H9 (cell line): ENCODE data around the gene IZUMO4. TPM values are rescaled to one million over a fixed set of nuclear protein-coding genes. Genes with fewer than 3 reads are reported as not detected.
A peak's percentile ranks its signal among the peaks of the same experiment; 100 is the strongest.

Experiments used
- DNase-seq: peaks from one replicate; pipeline ENCODE4 v3.0.0-alpha.2; 2017
- H2AFZ ChIP-seq: one replicate; pipeline ENCODE4 v1.6.1; 2013; ENCODE audit warnings: mild to moderate bottlenecking, low read length, control low read depth, moderate library complexity
- H2AK5ac ChIP-seq: 2 replicates; pipeline ENCODE4 v1.6.1; 2013; ENCODE audit warnings: low read length, control low read depth, mixed read lengths; ENCODE audit not compliant: insufficient read length
- H2BK120ac ChIP-seq: one replicate; pipeline ENCODE4 v1.6.1; 2013; ENCODE audit warnings: low read depth, mild to moderate bottlenecking, low read length, control low read depth, inconsistent platforms; ENCODE audit not compliant: poor library complexity, severe bottlenecking
- H2BK12ac ChIP-seq: 2 replicates; pipeline ENCODE4 v1.6.1; 2013; ENCODE audit warnings: low read length, control low read depth, mixed read lengths, low read depth; ENCODE audit not compliant: insufficient read length
- H2BK15ac ChIP-seq: 2 replicates; pipeline ENCODE4 v1.6.1; 2013; ENCODE audit warnings: low read depth, low read length, control low read depth
- H2BK20ac ChIP-seq: one replicate; pipeline ENCODE4 v1.6.1; 2013; ENCODE audit warnings: low read depth, mild to moderate bottlenecking, low read length, control low read depth, inconsistent platforms; ENCODE audit not compliant: poor library complexity, severe bottlenecking
- H2BK5ac ChIP-seq: 2 replicates; pipeline ENCODE4 v1.6.1; 2013; ENCODE audit warnings: low read length, control low read depth, mixed read lengths; ENCODE audit not compliant: insufficient read length
- H3K14ac ChIP-seq: 2 replicates; pipeline ENCODE4 v1.6.1; 2013; ENCODE audit warnings: low read length, control low read depth; ENCODE audit not compliant: insufficient read depth
- H3K18ac ChIP-seq: 2 replicates; pipeline ENCODE4 v1.6.1; 2013; ENCODE audit warnings: low read depth, mild to moderate bottlenecking, mixed read lengths, low read length, control low read depth; ENCODE audit not compliant: insufficient read length
- H3K23ac ChIP-seq: 2 replicates; pipeline ENCODE4 v1.6.1; 2013; ENCODE audit warnings: low read length, control low read depth, mixed read lengths, low read depth; ENCODE audit not compliant: insufficient read length
- H3K23me2 ChIP-seq: 2 replicates; pipeline ENCODE4 v1.6.1; 2013; ENCODE audit warnings: low read depth, mild to moderate bottlenecking, mixed read lengths, low read length, control low read depth; ENCODE audit not compliant: insufficient read length, poor library complexity, severe bottlenecking
- H3K27ac ChIP-seq: 2 replicates; pipeline ENCODE4 v1.5.1; 2013; ENCODE audit warnings: low read length, control low read depth, mixed read lengths, low read depth; ENCODE audit not compliant: insufficient read length
- H3K27me3 ChIP-seq: 2 replicates; pipeline ENCODE4 v1.6.1; 2013; ENCODE audit warnings: low read length, control low read depth, inconsistent platforms; ENCODE audit not compliant: insufficient read depth
- H3K4ac ChIP-seq: 2 replicates; pipeline ENCODE4 v1.6.1; 2013; ENCODE audit warnings: low read depth, mild to moderate bottlenecking, control low read depth, inconsistent platforms, low read length, moderate library complexity
- H3K4me1 ChIP-seq: 2 replicates; pipeline ENCODE4 v1.6.1; 2013; ENCODE audit warnings: low read length, control low read depth, inconsistent platforms; ENCODE audit not compliant: insufficient read depth
- H3K4me2 ChIP-seq: 2 replicates; pipeline ENCODE4 v1.6.1; 2013; ENCODE audit warnings: low read length, control low read depth, mixed read lengths; ENCODE audit not compliant: insufficient read length, insufficient read depth
- H3K56ac ChIP-seq: 2 replicates; pipeline ENCODE4 v1.6.1; 2013; ENCODE audit warnings: low read depth, mild to moderate bottlenecking, mixed read lengths, low read length, control low read depth; ENCODE audit not compliant: insufficient read length
- H3K79me1 ChIP-seq: 2 replicates; pipeline ENCODE4 v1.6.1; 2013; ENCODE audit warnings: low read depth, mild to moderate bottlenecking, moderate library complexity, low read length, control low read depth, inconsistent platforms; ENCODE audit not compliant: insufficient read depth, poor library complexity, severe bottlenecking
- H3K79me2 ChIP-seq: 2 replicates; pipeline ENCODE4 v1.6.1; 2013; ENCODE audit warnings: low read length, control low read depth, inconsistent platforms; ENCODE audit not compliant: insufficient read depth
- H3K9ac ChIP-seq: 2 replicates; pipeline ENCODE4 v1.6.1; 2013; ENCODE audit warnings: low read length, control low read depth, mixed read lengths; ENCODE audit not compliant: insufficient read length; ENCODE audit errors: extremely low read depth
- H3K9me3 ChIP-seq: one replicate; pipeline ENCODE4 v1.6.1; 2013; ENCODE audit warnings: low read depth, low read length, inconsistent platforms; ENCODE audit not compliant: control insufficient read depth
- H3T11ph ChIP-seq: one replicate; pipeline ENCODE4 v1.6.1; 2013; ENCODE audit warnings: mild to moderate bottlenecking, low read length, control low read depth, inconsistent platforms
- H4K20me1 ChIP-seq: one replicate; pipeline ENCODE4 v1.6.1; 2013; ENCODE audit not compliant: control insufficient read depth, insufficient read length, insufficient read depth
- H4K5ac ChIP-seq: 2 replicates; pipeline ENCODE4 v1.6.1; 2013; ENCODE audit warnings: low read depth, mild to moderate bottlenecking, mixed read lengths, low read length, control low read depth; ENCODE audit not compliant: insufficient read length
- H4K8ac ChIP-seq: replicated peaks from 2 replicates; pipeline ENCODE4 v1.6.1; 2013; ENCODE audit warnings: low read length, control low read depth, mixed read lengths, low read depth; ENCODE audit not compliant: insufficient read length
- H4K91ac ChIP-seq: 2 replicates; pipeline ENCODE4 v1.6.1; 2013; ENCODE audit warnings: low read depth, mild to moderate bottlenecking, moderate library complexity, mixed read lengths, low read length, control low read depth; ENCODE audit not compliant: insufficient read length
- H3K27ac Mint-ChIP-seq, 3 experiments: 2 replicates in 2 of 3; 3 replicates in 1 of 3; pipeline ENCODE4 v1.8.0; 2020 to 2021; ENCODE audit warnings: mixed read lengths in 3 of 3, mild to moderate bottlenecking in 1 of 3, moderate library complexity in 1 of 3
- H3K27me3 Mint-ChIP-seq: 2 replicates; pipeline ENCODE4 v1.8.0; 2021; ENCODE audit warnings: low read depth, mild to moderate bottlenecking, moderate library complexity, mixed read lengths
- H3K36me3 Mint-ChIP-seq, 3 experiments: 2 replicates in 2 of 3; 3 replicates in 1 of 3; pipeline ENCODE4 v1.8.0; 2020 to 2021; ENCODE audit warnings: low read depth in 3 of 3, mixed read lengths in 3 of 3; ENCODE audit not compliant: insufficient read depth in 1 of 3
- H3K4me1 Mint-ChIP-seq, 2 experiments: 2 replicates each; pipeline ENCODE4 v1.8.0; 2020; ENCODE audit warnings: mixed read lengths in 2 of 2
- H3K4me3 Mint-ChIP-seq, 2 experiments: 2 replicates in 1 of 2; 3 replicates in 1 of 2; pipeline ENCODE4 v1.8.0; 2020 to 2021; ENCODE audit warnings: mild to moderate bottlenecking in 2 of 2, mixed read lengths in 2 of 2, moderate library complexity in 1 of 2
- H3K9me3 Mint-ChIP-seq, 2 experiments: 2 replicates in 1 of 2; 3 replicates in 1 of 2; pipeline ENCODE4 v1.8.0; 2020; ENCODE audit warnings: mild to moderate bottlenecking in 2 of 2, mixed read lengths in 2 of 2, moderate library complexity in 1 of 2
- CTCF ChIP-seq: fragments of 200-600 bp; sonication (generic); conservative IDR thresholded peaks from 3 replicates; pipeline ENCODE4 v1.8.0; 2021; ENCODE audit warnings: antibody characterized with exemption, mild to moderate bottlenecking
- WGBS: extraction: QIAGEN DNeasy Blood & Tissue Kit; methylation state at CpG from one replicate; pipeline ENCODE4 v1.1.7; 2013; ENCODE audit warnings: missing lambda C conversion rate, low lambda C conversion rate, mixed read lengths; ENCODE audit not compliant: insufficient read length; ENCODE audit errors: extremely low coverage; 5-methylcytosine and 5-hydroxymethylcytosine counted together
- total RNA-seq: library from RNA; stranded (reverse); gene quantifications from 2 replicates; pipeline ENCODE4 v1.2.1, GENCODE V29; 2021

The IZUMO4 gene
- total RNA-seq, 1 experiment from 2014 or later: 2.1 TPM

- Histone ChIP-seq H3K9me3 (no peaks in the 10 kb centered on the region), H3K18ac (no peak overlapping the region), H2BK12ac (no peak overlapping the region), H3K56ac (no peak overlapping the region), H3K79me1 (no peaks in the 10 kb centered on the region), H4K20me1 (no peaks in the 10 kb centered on the region), H4K8ac (no peak overlapping the region), H3K23ac (no peak overlapping the region), H3K9ac (no peak overlapping the region), H2BK5ac (no peak overlapping the region), H4K5ac (no peak overlapping the region), H2BK20ac (no peak overlapping the region), H3T11ph (no peak overlapping the region), H2AK5ac (no peak overlapping the region), H2BK120ac (no peak overlapping the region), H3K4me1 (no peaks in the 10 kb centered on the region), H4K91ac (no peak overlapping the region), H2AFZ (no peak overlapping the region), H2BK15ac (no peak overlapping the region), H3K27ac (no peak overlapping the region), H3K14ac (no peak overlapping the region), H3K79me2 (no peaks in the 10 kb centered on the region), H3K27me3 (no peaks in the 10 kb centered on the region), H3K4me2 (no peak overlapping the region), H3K4ac (no peak overlapping the region), H3K23me2 (no peaks in the 10 kb centered on the region)
- H3K4me3 Mint-ChIP-seq: no peak overlapping the region
- no peak for DNase-seq
- no peaks in the 10 kb centered on the region; the same call in 1 of the 2 replicates for H3K27me3 Mint-ChIP-seq
- H3K36me3 Mint-ChIP-seq: peaks cover 49 to 86% (median 83%) of the 10 kb centered on the region in 3 experiments
- peak overlapping the region in 1 of 3 experiments; percentile 57; a peak in 1 of 7 replicates for H3K27ac Mint-ChIP-seq
- no peak for TF ChIP-seq CTCF
- no peaks in the 10 kb centered on the region for H3K9me3 Mint-ChIP-seq
- WGBS: no CpG with 5 or more reads among the region's 18 CpGs
- H3K4me1 Mint-ChIP-seq: no peaks in the 10 kb centered on the region
Observed at GRCh38 chr19:2118438-2118837, 21.7 kb downstream of the IZUMO4 start.
